Common myeloid progenitor, CD34-positive (primary cell): ENCODE data around the gene NR4A2.

Experiments used
- CTCF ChIA-PET: fragments of 350-600 bp; sonication (Branson Sonifier 250); formaldehyde crosslinking; loops from one replicate; lab custom pipeline; 2021; ENCODE audit warnings: antibody characterized with exemption; lab: Charles Lee
- POLR2A ChIA-PET: fragments of 350-600 bp; sonication (Branson Sonifier 250); formaldehyde crosslinking; loops from one replicate; lab custom pipeline; 2021; ENCODE audit warnings: antibody characterized with exemption; lab: Charles Lee
- DNase-seq, 3 donors: peaks; one replicate each; pipeline versions ENCODE4 v3.0.0 to v3.0.0-alpha.2; 2013
- H3K27ac ChIP-seq, 2 experiments: 1 replicate in 1 of 2; 2 replicates in 1 of 2; pipeline ENCODE4 v1.7.0; 2013; ENCODE audit warnings: inconsistent platforms in 2 of 2, low read length in 2 of 2, mild to moderate bottlenecking in 2 of 2, low read depth in 1 of 2, moderate library complexity in 1 of 2; ENCODE audit not compliant: severe bottlenecking in 2 of 2, insufficient read depth in 1 of 2, poor library complexity in 1 of 2
- H3K27me3 ChIP-seq, 5 experiments: replicated peaks in 2 of 5; 1 replicate in 3 of 5; 2 replicates in 2 of 5; pipeline versions ENCODE4 v1.6.1 to v1.7.0; 2013; ENCODE audit warnings: low read length in 4 of 5, mild to moderate bottlenecking in 2 of 5, moderate library complexity in 2 of 5, inconsistent platforms in 1 of 5; ENCODE audit not compliant: insufficient read depth in 5 of 5, control insufficient read depth in 4 of 5
- H3K36me3 ChIP-seq, 4 experiments: 1 replicate in 2 of 4; 2 replicates in 2 of 4; pipeline versions ENCODE4 v1.6.1 to v1.7.0; 2013; ENCODE audit warnings: low read length in 3 of 4, control low read depth in 1 of 4, mild to moderate bottlenecking in 1 of 4; ENCODE audit not compliant: control insufficient read depth in 4 of 4, insufficient read depth in 4 of 4
- H3K4me1 ChIP-seq, 4 experiments: 1 replicate in 3 of 4; 2 replicates in 1 of 4; pipeline versions ENCODE4 v1.6.1 to v1.7.1; 2013; ENCODE audit warnings: low read length in 3 of 4, mild to moderate bottlenecking in 3 of 4, control low read depth in 1 of 4, inconsistent platforms in 1 of 4, moderate library complexity in 1 of 4; ENCODE audit not compliant: control insufficient read depth in 4 of 4, insufficient read depth in 4 of 4; ENCODE audit errors: control extremely low read depth in 1 of 4
- H3K4me3 ChIP-seq, 7 experiments: 1 replicate in 4 of 7; 2 replicates in 3 of 7; pipeline versions ENCODE4 v1.5.1 to v1.7.0; 2013; ENCODE audit warnings: mild to moderate bottlenecking in 7 of 7, low read length in 6 of 7, moderate library complexity in 6 of 7, inconsistent platforms in 2 of 7, low read depth in 2 of 7, control low read depth in 1 of 7; ENCODE audit not compliant: insufficient read depth in 4 of 7, control insufficient read depth in 1 of 7; ENCODE audit errors: extremely low read depth in 1 of 7
- H3K9me3 ChIP-seq, 5 experiments: 1 replicate in 4 of 5; 2 replicates in 1 of 5; pipeline versions ENCODE4 v1.6.1 to v1.7.1; 2013; ENCODE audit warnings: low read length in 4 of 5, mild to moderate bottlenecking in 2 of 5, inconsistent platforms in 1 of 5, low read depth in 1 of 5, moderate library complexity in 1 of 5; ENCODE audit not compliant: control insufficient read depth in 4 of 5, insufficient read depth in 2 of 5; ENCODE audit errors: control extremely low read depth in 1 of 5
- WGBS: methylation state at CpG from one replicate; pipeline ENCODE4 v1.1.5; 2013; ENCODE audit not compliant: insufficient coverage; 5-methylcytosine and 5-hydroxymethylcytosine counted together

NR4A2 gene

GRCh38 chr2:156340377-156340776 is 7.9 kb upstream of the NR4A2 start:
- WGBS = no CpG with 5 or more reads among the region's 1 CpG
- peaks cover 0 to 4% (median 0%) of the 10 kb centered on the region in 5 experiments for H3K27me3 ChIP-seq
- H3K4me1 ChIP-seq = peaks cover 7 to 24% (median 13%) of the 10 kb centered on the region in 4 experiments
- POLR2A ChIA-PET = interaction anchor here (1.1 kb wide), 1 partner anchor 9 kb away, joined by 3 read pairs; no protein-coding TSS in a partner anchor
- H3K9me3 ChIP-seq = no peaks in the 10 kb centered on the region
- DNase-seq = peak in 2 of 3 donors; percentile 24 to 37
- H3K27ac ChIP-seq = peak overlapping the region in 1 of 2 experiments; percentile 96
- no peaks in the 10 kb centered on the region for H3K36me3 ChIP-seq
- H3K4me3 ChIP-seq = peak overlapping the region in 2 of 7 experiments; percentile 4 to 90
- CTCF ChIA-PET = interaction anchor here (1.0 to 1.3 kb wide), 6 partner anchors 10 to 249 kb away, joined by 4 to 5 read pairs (median 4); no protein-coding TSS in a partner anchor

- CTCF ChIA-PET = interaction anchor here (1.0 kb wide), 1 partner anchor 250 kb away, joined by 3 read pairs; no protein-coding TSS in a partner anchor
- Histone ChIP-seq H3K9me3 (no peaks in the 10 kb centered on the region), H3K27me3 (peaks cover 0 to 2% (median 0%) of the 10 kb centered on the region in 5 experiments), H3K4me3 (no peak overlapping the region), H3K27ac (peak overlapping the region in 1 of 2 experiments; percentile 96), H3K4me1 (peaks cover 12 to 29% (median 18%) of the 10 kb centered on the region in 4 experiments), H3K36me3 (no peaks in the 10 kb centered on the region)
- POLR2A ChIA-PET = no interaction called here
- DNase-seq = no peak
- no CpG with 5 or more reads among the region's 3 CpGs for WGBS
Measured at GRCh38 chr2:156339865-156340264, 7.3 kb upstream of the NR4A2 start.

GRCh38 chr2:156339110-156339847 is 6.8 kb upstream of the NR4A2 start:
- ChIA-PET CTCF (interaction anchor here (1.0 kb wide), 1 partner anchor 250 kb away, joined by 3 read pairs; no protein-coding TSS in a partner anchor), POLR2A (no interaction called here)
- 100% methylated on average over 1 of the region's 5 CpGs for WGBS
- H3K4me1 ChIP-seq = peaks cover 15 to 32% (median 21%) of the 10 kb centered on the region in 4 experiments
- H3K4me3 ChIP-seq = no peak overlapping the region
- H3K36me3 ChIP-seq = no peaks in the 10 kb centered on the region
- DNase-seq = no peak
- H3K27ac ChIP-seq = peak overlapping the region in 1 of 2 experiments; percentile 96
- peaks cover 0 to 2% (median 0%) of the 10 kb centered on the region in 5 experiments for H3K27me3 ChIP-seq
- no peaks in the 10 kb centered on the region for H3K9me3 ChIP-seq

- CTCF ChIA-PET = no interaction called here
- no peak overlapping the region for H3K4me3 ChIP-seq
- H3K4me1 ChIP-seq = peaks cover 15 to 37% (median 27%) of the 10 kb centered on the region in 4 experiments
- POLR2A ChIA-PET = no interaction called here
- H3K9me3 ChIP-seq = no peaks in the 10 kb centered on the region
- no peak overlapping the region for H3K27ac ChIP-seq
- H3K27me3 ChIP-seq = peaks cover 0 to 2% (median 0%) of the 10 kb centered on the region in 5 experiments
- no peak for DNase-seq
- WGBS = 67% methylated on average over 1 of the region's 2 CpGs
- no peaks in the 10 kb centered on the region for H3K36me3 ChIP-seq
Measured at GRCh38 chr2:156338578-156338977, 6.1 kb upstream of the NR4A2 start.

- no peaks in the 10 kb centered on the region for H3K36me3 ChIP-seq
- peak overlapping the region; percentile 33 to 87 for H3K27ac ChIP-seq
- peaks cover 0 to 10% (median 0%) of the 10 kb centered on the region in 5 experiments for H3K9me3 ChIP-seq
- 0% methylated on average over 23 of the region's 40 CpGs for WGBS
- peaks cover 9 to 27% (median 18%) of the 10 kb centered on the region in 5 experiments for H3K27me3 ChIP-seq
- H3K4me1 ChIP-seq = peaks cover 17 to 45% (median 41%) of the 10 kb centered on the region in 4 experiments
- peak overlapping the region; percentile 48 to 80 (median 71) for H3K4me3 ChIP-seq
- CTCF ChIA-PET = interaction anchor here (0.6 to 2.4 kb wide), 22 partner anchors 10 to 962 kb away, joined by 3 to 26 read pairs (median 5); no protein-coding TSS in a partner anchor
- DNase-seq = peak; percentile 57 to 93 (median 67)
- POLR2A ChIA-PET = interaction anchor here (0.5 to 1.6 kb wide), 6 partner anchors 8 to 140 kb away, joined by 3 to 8 read pairs (median 4); partner anchors contain the start of gene GPD2
Measured at GRCh38 chr2:156334496-156335478, 2.3 kb upstream of the NR4A2 start.

GRCh38 chr2:156333951-156334495 is 1.5 kb upstream of the NR4A2 start:
- CTCF ChIA-PET = interaction anchor here (1.1 to 2.4 kb wide), 16 partner anchors 9 to 961 kb away, joined by 3 to 26 read pairs (median 6); no protein-coding TSS in a partner anchor
- Histone ChIP-seq H3K4me3 (peak overlapping the region; percentile 54 to 80 (median 75)), H3K36me3 (no peaks in the 10 kb centered on the region), H3K4me1 (peaks cover 17 to 53% (median 48%) of the 10 kb centered on the region in 4 experiments), H3K9me3 (peaks cover 0 to 14% (median 0%) of the 10 kb centered on the region in 5 experiments), H3K27me3 (peaks cover 9 to 35% (median 22%) of the 10 kb centered on the region in 5 experiments), H3K27ac (peak overlapping the region; percentile 7 to 87)
- DNase-seq = peak; percentile 59 to 98 (median 97)
- WGBS = 0% methylated on average over 37 of the region's 48 CpGs
- POLR2A ChIA-PET = interaction anchor here (0.7 to 1.6 kb wide), 6 partner anchors 8 to 103 kb away, joined by 3 to 8 read pairs (median 4); partner anchors contain the start of gene GPD2
